ENCODE results near the gene GFER.
A peak's percentile ranks its signal among the peaks of the same experiment; 100 is the strongest.

GFER gene

GRCh38 chr16:2003827-2004641 is 20.0 kb downstream of the GFER start:
- peak overlapping the region; percentile 19 for H3K4me3 ChIP-seq (ENCODE audit: low read depth, low read length)
- in situ Hi-C loops (cut with HindIII; ENCODE audit: low sequenced_read_pairs): no loop called here
- peak; percentile 97 for TF ChIP-seq CTCF (IDR thresholded peaks at IDR 0.05; ENCODE audit: low read depth, low read length, missing control alignments)
- DNase-seq (ENCODE audit: low read depth): peak; percentile 43

GRCh38 chr16:2004795-2005517 is 21.0 kb downstream of the GFER start:
- no peak for DNase-seq (ENCODE audit: low read depth)
- no peak for TF ChIP-seq CTCF (IDR thresholded peaks at IDR 0.05; ENCODE audit: low read depth, low read length, missing control alignments)
- in situ Hi-C loops (cut with HindIII; ENCODE audit: low sequenced_read_pairs): no loop called here
- H3K4me3 ChIP-seq (ENCODE audit: low read depth, low read length): no peak overlapping the region

- TF ChIP-seq CTCF (IDR thresholded peaks at IDR 0.05; ENCODE audit: low read depth, low read length, missing control alignments): no peak
- no peak for DNase-seq (ENCODE audit: low read depth)
- in situ Hi-C loops (cut with HindIII; ENCODE audit: low sequenced_read_pairs): no loop called here
- no peak overlapping the region for H3K4me3 ChIP-seq (ENCODE audit: low read depth, low read length)
Observed at GRCh38 chr16:2005646-2006045, 21.7 kb downstream of the GFER start.

GRCh38 chr16:2006317-2006716 is 22.3 kb downstream of the GFER start:
- DNase-seq (ENCODE audit: low read depth): no peak
- in situ Hi-C loops (cut with HindIII; ENCODE audit: low sequenced_read_pairs): no loop called here
- no peak overlapping the region for H3K4me3 ChIP-seq (ENCODE audit: low read depth, low read length)
- TF ChIP-seq CTCF (IDR thresholded peaks at IDR 0.05; ENCODE audit: low read depth, low read length, missing control alignments): no peak

GRCh38 chr16:2007081-2007836 is 23.3 kb downstream of the GFER start:
- peak overlapping the region; percentile 64 for H3K4me3 ChIP-seq (ENCODE audit: low read depth, low read length)
- no peak for DNase-seq (ENCODE audit: low read depth)
- in situ Hi-C loops (cut with HindIII; ENCODE audit: low sequenced_read_pairs): no loop called here
- no peak for TF ChIP-seq CTCF (IDR thresholded peaks at IDR 0.05; ENCODE audit: low read depth, low read length, missing control alignments)

- peak overlapping the region; percentile 64 for H3K4me3 ChIP-seq (ENCODE audit: low read depth, low read length)
- in situ Hi-C loops (cut with HindIII; ENCODE audit: low sequenced_read_pairs): no loop called here
- no peak for DNase-seq (ENCODE audit: low read depth)
- TF ChIP-seq CTCF (IDR thresholded peaks at IDR 0.05; ENCODE audit: low read depth, low read length, missing control alignments): no peak
Observed at GRCh38 chr16:2008009-2008526, 24.1 kb downstream of the GFER start.
